GM06990 (cell line): ENCODE results near the gene CYB5A.

Source experiments
- DNase-seq: peaks from one replicate; pipeline ENCODE4 v3.0.0-alpha.2; 2011; ENCODE audit not compliant: insufficient read length; ENCODE audit errors: extremely low read depth
- H3K27me3 ChIP-seq: replicated peaks from 2 replicates; pipeline ENCODE4 v1.6.0; 2011; ENCODE audit warnings: low read length; ENCODE audit not compliant: control insufficient read depth, insufficient read depth
- H3K36me3 ChIP-seq: 2 replicates; pipeline ENCODE4 v1.5.1; 2011; ENCODE audit warnings: low read length; ENCODE audit not compliant: control insufficient read depth, insufficient read depth
- H3K4me3 ChIP-seq: replicated peaks from 2 replicates; pipeline ENCODE4 v1.5.1; 2011; ENCODE audit warnings: low read depth, mild to moderate bottlenecking, control low read depth, low read length
- CTCF ChIP-seq: IDR thresholded peaks from 2 replicates; pipeline ENCODE4 v1.5.1; 2011; ENCODE audit warnings: low read length, control low read depth, mild to moderate bottlenecking, inconsistent platforms; ENCODE audit not compliant: insufficient read depth, poor library complexity, severe bottlenecking

Gene CYB5A

DNA sequence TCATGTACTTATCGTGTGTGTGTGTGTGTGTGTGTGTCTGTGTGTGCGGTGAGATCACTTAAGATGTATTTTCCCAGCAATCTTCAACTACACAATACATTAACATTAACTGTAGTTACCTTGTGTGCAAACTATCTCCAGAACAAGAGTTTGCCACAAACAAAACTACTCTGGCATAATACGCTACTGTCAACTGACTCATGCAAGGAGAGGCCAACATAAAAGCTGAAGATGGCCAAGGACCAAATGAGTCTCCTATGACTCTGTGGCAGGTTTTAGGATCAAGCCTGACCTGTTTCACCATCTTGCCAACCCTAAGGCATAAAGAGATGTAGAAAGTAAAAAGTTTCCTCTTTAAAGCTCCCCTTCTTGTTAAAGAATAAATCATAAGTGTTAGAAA, 20.1 kb downstream of the CYB5A start:
- Histone ChIP-seq H3K4me3 (no peak overlapping the region), H3K27me3 (no peaks in the 10 kb centered on the region), H3K36me3 (no peaks in the 10 kb centered on the region)
- no peak for DNase-seq
- no peak for TF ChIP-seq CTCF

GRCh38 chr18:74268933-74269620, 22.7 kb downstream of the CYB5A start:
- Histone ChIP-seq H3K36me3 (no peaks in the 10 kb centered on the region), H3K4me3 (no peak overlapping the region), H3K27me3 (no peaks in the 10 kb centered on the region)
- DNase-seq, result no peak
- TF ChIP-seq CTCF, result no peak

GRCh38 chr18:74268175-74268574, 23.6 kb downstream of the CYB5A start:
- DNase-seq, result no peak
- Histone ChIP-seq H3K36me3 (no peaks in the 10 kb centered on the region), H3K4me3 (no peak overlapping the region), H3K27me3 (no peaks in the 10 kb centered on the region)
- no peak for TF ChIP-seq CTCF

DNA sequence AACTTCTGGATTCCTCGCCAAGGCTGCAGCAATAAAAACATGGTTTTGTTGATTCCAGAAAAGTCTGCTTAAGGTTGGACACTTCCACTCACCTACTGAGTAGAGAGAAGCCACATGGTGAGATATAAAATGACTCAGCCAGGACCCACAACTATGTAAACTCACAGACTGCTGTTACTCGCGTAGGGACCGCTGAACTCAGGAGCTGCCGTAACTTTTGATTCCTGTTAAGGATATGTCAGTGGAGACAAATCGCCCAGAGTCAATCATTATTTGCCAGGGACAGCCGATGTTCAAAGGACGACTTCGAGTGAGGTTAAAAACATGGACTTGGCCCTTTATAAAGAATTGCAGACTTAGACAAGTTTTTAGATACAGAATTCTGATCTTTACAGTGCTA, 25.6 kb downstream of the CYB5A start:
- no peak for DNase-seq
- H3K27me3 ChIP-seq, result no peaks in the 10 kb centered on the region
- no peak for TF ChIP-seq CTCF
- H3K36me3 ChIP-seq, result no peaks in the 10 kb centered on the region; the same call in none of the 2 replicates
- H3K4me3 ChIP-seq, result no peak overlapping the region

GRCh38 chr18:74265546-74266098, 26.1 kb downstream of the CYB5A start:
- Histone ChIP-seq H3K36me3 (no peaks in the 10 kb centered on the region; the same call in none of the 2 replicates), H3K4me3 (no peak overlapping the region), H3K27me3 (no peaks in the 10 kb centered on the region)
- DNase-seq, result no peak
- no peak for TF ChIP-seq CTCF
